HepG2 (cell line): ENCODE measurements around the gene ATRN. TPM values are rescaled to one million over a fixed set of nuclear protein-coding genes. Genes with fewer than 3 reads are reported as not detected.
A peak's percentile ranks its signal among the peaks of the same experiment; 100 is the strongest.

Experiments used
- ATAC-seq: fragments of 200-7000 bp; cut with Tn5 transposase; 3 replicates; pipeline ENCODE4 v1.9.1; 2020; ENCODE audit warnings: mild to moderate bottlenecking, moderate library complexity
- BruUV-seq: library from RNA; stranded (reverse); fragments of 400-500 nt; replicated peaks from 2 replicates; lab custom pipeline; 2021; lab: Mats Ljungman, UMichigan
- CTCF ChIA-PET: fragments of 300-600 bp; formaldehyde crosslinking; extraction: SDS; loops from one replicate; lab custom pipeline; 2021; ENCODE audit warnings: low total read pairs, inconsistent platforms, low intra/inter-chr PET ratio; lab: Yijun Ruan, JAX
- POLR2A ChIA-PET: fragments of 350-600 bp; sonication (Branson Sonifier 250); formaldehyde crosslinking; loops from one replicate; lab custom pipeline; 2020; ENCODE audit warnings: antibody characterized with exemption, inconsistent platforms; lab: Yijun Ruan, JAX
- DNase-seq: peaks from one replicate; pipeline ENCODE4 v3.0.0-alpha.2; 2015; ENCODE audit warnings: low spot score
- FAIRE-seq: peaks from 3 replicates; lab custom pipeline; 2011; peaks lifted over from hg19 to GRCh38; lab: Jason Lieb, UNC
- H2AFZ ChIP-seq: one replicate; pipeline ENCODE4 v1.6.1; 2011; ENCODE audit warnings: low read length, inconsistent platforms
- H3K27ac ChIP-seq: fragments of 300-600 bp; 3 replicates; pipeline ENCODE4 v1.8.0; 2011; ENCODE audit warnings: mixed run types, mild to moderate bottlenecking, mixed read lengths, low read length, inconsistent platforms; ENCODE audit not compliant: insufficient read depth; ENCODE audit errors: extremely low read length
- H3K27me3 ChIP-seq, 2 experiments: fragments of 200-600 bp in 1 of 2; 2 replicates in 1 of 2; 3 replicates in 1 of 2; pipeline versions ENCODE4 v1.6.0 to v1.8.0; 2011; ENCODE audit warnings: low read length in 2 of 2, mild to moderate bottlenecking in 2 of 2, moderate library complexity in 2 of 2, inconsistent platforms in 1 of 2; ENCODE audit not compliant: insufficient read depth in 2 of 2, control insufficient read depth in 1 of 2
- H3K36me3 ChIP-seq, 2 experiments: fragments of 200-600 bp in 1 of 2; replicated peaks in 1 of 2; 2 replicates in 1 of 2; 3 replicates in 1 of 2; pipeline versions ENCODE4 v1.5.1 to v1.8.0; 2011; ENCODE audit warnings: low read length in 2 of 2, inconsistent platforms in 1 of 2; ENCODE audit not compliant: insufficient read depth in 2 of 2, control insufficient read depth in 1 of 2
- H3K4me1 ChIP-seq: 2 replicates; pipeline ENCODE4 v1.5.1; 2012; ENCODE audit warnings: low read length, inconsistent platforms; ENCODE audit not compliant: insufficient read depth
- H3K4me2 ChIP-seq: 2 replicates; pipeline ENCODE4 v1.6.0; 2011; ENCODE audit warnings: low read depth, low read length, inconsistent platforms
- H3K4me3 ChIP-seq, 3 experiments: fragments of 200-600 bp in 1 of 3; sonication (generic), shearing (Covaris generic) in 1 of 3; replicated peaks in 1 of 3; 2 replicates each; pipeline ENCODE4 v1.5.1; 2011 to 2016; ENCODE audit warnings: low read length in 3 of 3, inconsistent platforms in 2 of 3, low read depth in 2 of 3, mild to moderate bottlenecking in 2 of 3, control low read depth in 1 of 3, mixed read lengths in 1 of 3; ENCODE audit not compliant: insufficient read depth in 1 of 3
- H3K79me2 ChIP-seq: one replicate; pipeline ENCODE4 v1.6.1; 2011; ENCODE audit warnings: low read length, inconsistent platforms; ENCODE audit not compliant: insufficient read depth
- H3K9ac ChIP-seq: 2 replicates; pipeline ENCODE4 v1.6.0; 2011; ENCODE audit warnings: mild to moderate bottlenecking, low read depth, low read length, inconsistent platforms; ENCODE audit not compliant: insufficient read depth
- H3K9me3 ChIP-seq: 2 replicates; pipeline ENCODE4 v1.5.1; 2012; ENCODE audit warnings: mild to moderate bottlenecking, low read length
- H4K20me1 ChIP-seq: 2 replicates; pipeline ENCODE4 v1.6.0; 2011; ENCODE audit warnings: inconsistent platforms, mild to moderate bottlenecking, low read length, moderate library complexity; ENCODE audit not compliant: insufficient read depth
- BCL6 ChIP-seq: IDR thresholded peaks from 2 replicates; pipeline ENCODE4 v1.6.1; 2016; ENCODE audit warnings: missing genetic modification reagents, missing compliant biosample characterization
- CEBPZ ChIP-seq: IDR thresholded peaks from 2 replicates; pipeline ENCODE4 v1.6.1; 2012; ENCODE audit warnings: low read length, improper control_type of control experiment
- LRRFIP1 ChIP-seq: sonication (generic); formaldehyde crosslinking; conservative IDR thresholded peaks from 2 replicates; pipeline ENCODE4 v1.4.0; 2020; ENCODE audit warnings: missing genetic modification reagents
- ZFP1 ChIP-seq: IDR thresholded peaks from 2 replicates; pipeline ENCODE4 v1.6.1; 2016
- WGBS: methylation state at CpG from one replicate; pipeline ENCODE4 v1.1.6; 2017; ENCODE audit warnings: low lambda C conversion rate; 5-methylcytosine and 5-hydroxymethylcytosine counted together
- in situ Hi-C: cut with HindIII; loops from 2 replicates; pipeline ENCODE4 v1.10.0; 2017; ENCODE audit warnings: low pct_unique_long_range_greater_than_20kb; ENCODE audit not compliant: extremely low pct_ligation_motif_present
- intact Hi-C: fragments of 100-400 bp; cut with micrococcal nuclease; formaldehyde crosslinking; loops from one replicate; pipeline ENCODE4 v1.10.0; 2022; ENCODE audit not compliant: unreplicated experiment
- polyA plus RNA-seq, 8 experiments: library from polyadenylated mRNA; depleted of rRNA in 3 of 8; stranded (reverse) in 7 of 8; unstranded in 1 of 8; fragments of >200 nt; fragmentation: Illumina TruSeq in 4 of 8; extraction: Trizol in 4 of 8; gene quantifications; 2 replicates each; pipeline versions ENCODE4 v1.2.1 to v1.2.3, GENCODE V29; 2011 to 2016; ENCODE audit warnings: low read depth in 4 of 8, missing spikeins in 1 of 8, mixed read lengths in 1 of 8; ENCODE audit not compliant: insufficient read depth in 1 of 8
- total RNA-seq, 5 experiments: library from RNA; depleted of rRNA; stranded (reverse); fragments of >200 nt; fragmentation: Illumina TruSeq; extraction: Trizol; gene quantifications; 2 replicates each; pipeline ENCODE4 v1.2.3, GENCODE V29; 2016; ENCODE audit warnings: low read depth in 1 of 5

The ATRN gene
- total and polyA plus RNA-seq, 2 of the 13 experiments (the other 11 are each of a cell fraction or from before 2014, with no cell fraction given) = 44.2 to 81.1 TPM

GRCh38 chr20:3611901-3612300, 141.1 kb downstream of the ATRN start:
- in situ Hi-C loops (no loop called here), intact Hi-C loops (no loop called here)
- BruUV-seq = no TSS peak
- H3K9ac ChIP-seq = no peak overlapping the region
- ChIA-PET CTCF (no interaction called here), POLR2A (no interaction called here)
- no peaks in the 10 kb centered on the region for H3K9me3 ChIP-seq
- no peak overlapping the region for H2AFZ ChIP-seq
- peaks cover 5 to 17% of the 10 kb centered on the region in 2 experiments; a peak in 3 of 5 replicates for H3K36me3 ChIP-seq
- TF ChIP-seq ZFP1 (no peak), BCL6 (CRISPR knock-in tag) (no peak)
- H3K4me3 ChIP-seq = no peak overlapping the region
- no peaks in the 10 kb centered on the region for H3K4me1 ChIP-seq
- H3K79me2 ChIP-seq = no peaks in the 10 kb centered on the region
- H3K4me2 ChIP-seq = no peak overlapping the region
- no peaks in the 10 kb centered on the region for H4K20me1 ChIP-seq
- H3K27me3 ChIP-seq = no peaks in the 10 kb centered on the region
- FAIRE-seq (no peak), ATAC-seq (no peak), DNase-seq (no peak)
- no peak overlapping the region for H3K27ac ChIP-seq
- WGBS = 88% methylated on average over 1 of the region's 1 CpG

GRCh38 chr20:3612795-3613572, 142.2 kb downstream of the ATRN start:
- POLR2A ChIA-PET = no interaction called here
- WGBS = 95% methylated on average over 10 of the region's 10 CpGs
- H3K27me3 ChIP-seq = no peaks in the 10 kb centered on the region
- no peak for TF ChIP-seq CEBPZ
- TF ChIP-seq LRRFIP1 = 0 out of 2 replicates have a peak, but pooled peaks have one; percentile 11
- TF ChIP-seq, all 625 proteins: peak for 1
- CTCF ChIA-PET = no interaction called here
- Histone ChIP-seq H3K27ac (no peak overlapping the region), H3K4me3 (no peak overlapping the region), H2AFZ (no peak overlapping the region), H3K9me3 (no peaks in the 10 kb centered on the region), H3K4me1 (no peaks in the 10 kb centered on the region), H4K20me1 (no peaks in the 10 kb centered on the region), H3K4me2 (no peak overlapping the region), H3K9ac (no peak overlapping the region), H3K36me3 (peaks cover 5 to 23% of the 10 kb centered on the region in 2 experiments; a peak in 4 of 5 replicates), H3K79me2 (no peaks in the 10 kb centered on the region)
- intact Hi-C loops = no loop called here
- DNase-seq (no peak), ATAC-seq (no peak), FAIRE-seq (no peak)
- in situ Hi-C loops = no loop called here
- BruUV-seq = no TSS peak
